Measurements from ENCODE around the gene STRN4.
A peak's percentile ranks its signal among the peaks of the same experiment; 100 is the strongest.

STRN4 gene

GRCh38 chr19:46704379-46705076 is 41.7 kb downstream of the STRN4 start:
- peak; percentile 17 for DNase-seq

- DNase-seq = no peak
Observed at GRCh38 chr19:46700704-46701103, 45.5 kb downstream of the STRN4 start.

DNA sequence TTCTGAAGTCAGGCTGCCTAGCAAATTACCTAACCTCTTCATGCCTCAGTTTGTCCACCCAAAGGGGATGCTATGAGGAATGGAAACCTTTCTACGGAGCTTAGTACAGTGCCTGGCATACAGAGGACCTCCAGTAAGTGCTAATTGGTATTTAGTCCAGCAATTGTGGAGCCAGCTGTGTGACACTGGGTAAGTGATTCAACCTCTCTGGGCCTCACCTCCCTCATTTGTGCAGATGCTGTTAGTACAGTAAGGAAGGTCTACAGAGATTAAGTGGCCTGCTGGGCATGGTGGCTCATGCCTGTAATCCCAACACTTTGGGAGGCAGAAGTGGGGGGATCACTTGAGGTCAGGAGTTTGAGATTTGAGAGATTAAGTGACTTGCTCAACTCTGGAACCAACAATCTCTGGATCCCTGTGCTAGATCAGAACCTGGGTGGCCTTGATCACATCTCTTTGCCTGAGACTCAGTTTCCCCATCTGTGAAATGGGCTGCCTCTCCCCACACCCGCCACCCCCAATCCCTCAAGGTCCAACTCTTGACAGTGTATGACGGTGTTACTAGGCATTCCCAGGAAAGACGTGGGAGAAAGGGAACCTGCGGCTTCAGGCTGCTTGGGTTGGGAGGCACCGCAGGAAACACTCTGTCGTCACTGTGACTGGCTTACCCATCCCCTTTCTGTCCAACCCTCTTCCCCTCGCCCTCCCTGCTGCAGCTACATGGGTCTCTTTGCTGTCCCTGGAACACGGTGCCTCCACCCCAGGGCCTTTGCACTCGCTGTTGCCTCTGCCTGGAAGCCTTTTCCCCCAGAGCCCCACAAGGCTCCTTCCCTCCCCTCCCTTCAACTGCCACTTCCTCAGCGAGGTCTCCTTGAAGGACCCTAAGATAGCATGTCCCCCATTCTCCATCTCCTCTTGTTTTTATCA is 47.6 kb downstream of the STRN4 start:
- DNase-seq = no peak

DNA sequence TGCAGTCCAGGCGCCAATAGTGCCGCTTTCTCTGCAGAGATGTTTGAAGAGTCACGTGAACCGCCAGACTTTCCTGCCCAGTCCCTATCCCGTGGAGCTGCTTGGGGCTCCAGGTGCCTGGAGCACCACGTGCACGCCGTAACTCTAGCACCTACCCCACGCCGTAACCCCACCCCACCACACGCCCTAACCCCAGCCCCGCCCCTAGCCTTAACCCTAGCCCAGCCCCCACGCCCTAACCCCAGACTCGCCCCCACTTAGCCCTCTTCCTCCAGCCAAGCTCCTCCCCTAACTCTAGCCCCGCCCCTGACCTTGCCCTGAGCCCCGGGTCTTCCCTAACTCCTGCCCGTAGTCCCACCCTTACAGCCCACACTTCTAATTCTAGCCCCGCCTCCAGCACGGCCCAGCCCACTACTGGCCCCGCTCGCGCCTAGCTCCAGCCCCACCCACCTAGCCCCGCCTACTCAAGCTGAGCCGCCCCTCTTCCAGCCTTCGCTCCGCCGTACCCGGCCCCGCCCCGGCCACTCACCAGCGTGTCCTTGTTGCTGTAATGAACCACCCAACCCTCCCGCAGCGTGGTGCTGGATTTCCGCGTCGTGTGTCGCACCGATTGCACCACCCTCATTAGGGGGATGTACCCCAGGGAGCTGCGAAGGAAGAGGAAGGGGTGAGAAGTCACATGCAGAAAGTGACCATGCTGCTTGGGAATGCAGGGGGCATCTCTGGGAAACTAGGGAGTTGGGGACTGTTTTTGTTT is 48.9 kb downstream of the STRN4 start:
- no peak for DNase-seq

DNA sequence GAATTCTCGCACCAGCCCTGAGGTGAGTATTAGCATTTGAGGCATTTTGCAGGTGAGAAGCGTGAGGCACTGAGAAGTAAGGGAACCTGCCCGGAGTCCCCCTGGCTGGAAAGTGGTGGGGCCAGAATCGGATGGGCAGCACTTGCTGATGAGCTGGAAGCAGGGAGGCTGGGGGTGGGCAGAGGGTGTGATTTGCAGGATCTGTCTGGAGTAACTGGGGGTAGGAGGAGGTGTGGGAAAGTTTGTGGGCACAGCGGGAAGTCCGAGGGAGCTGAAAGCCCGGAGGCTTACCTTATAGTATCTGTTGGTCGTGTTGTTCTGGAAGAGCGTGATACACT is 49.4 kb downstream of the STRN4 start:
- DNase-seq = no peak

DNA sequence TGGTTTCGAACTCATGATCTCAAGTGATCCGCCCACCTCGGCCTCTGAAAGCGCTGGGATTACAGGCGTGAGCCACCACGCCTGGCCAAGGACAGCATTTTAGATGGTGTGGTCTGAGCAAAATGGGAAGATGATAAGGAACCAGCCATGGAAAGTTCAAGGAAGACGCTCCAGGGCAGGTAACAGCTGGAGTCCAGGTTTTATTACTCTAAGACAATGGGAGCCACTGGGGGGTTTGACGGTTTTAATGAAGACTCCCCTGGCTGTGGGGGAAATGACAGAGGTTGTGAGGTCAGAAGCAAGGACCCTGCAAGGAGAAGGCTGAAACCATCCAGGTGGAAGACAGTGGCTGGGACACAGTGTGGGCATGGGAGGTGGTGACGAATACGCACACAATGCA is 50.2 kb downstream of the STRN4 start:
- DNase-seq = no peak

DNA sequence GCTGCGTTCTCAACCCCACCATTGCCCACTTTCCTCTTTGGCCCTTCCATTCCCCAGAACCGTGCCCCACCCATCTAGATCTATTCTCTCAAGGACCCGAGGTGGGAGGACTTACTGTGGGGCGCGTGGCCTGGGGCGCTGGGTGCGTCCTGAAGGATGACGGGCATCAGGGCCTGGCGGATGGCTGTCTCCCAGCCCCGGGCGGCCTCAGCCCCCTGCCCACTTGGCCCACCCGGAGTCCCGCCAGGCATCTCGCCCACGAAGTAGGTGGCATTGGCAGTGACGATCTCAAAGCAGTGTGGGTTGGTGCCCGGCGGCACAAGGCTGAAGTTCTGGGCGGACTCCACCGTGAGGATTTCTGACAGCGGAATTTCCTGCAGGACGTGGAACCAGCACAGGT is 52.5 kb downstream of the STRN4 start:
- DNase-seq = no peak

- no peak for DNase-seq
Observed at GRCh38 chr19:46692918-46693722, 53.1 kb downstream of the STRN4 start.

- no peak for DNase-seq
Observed at GRCh38 chr19:46691948-46692347, 54.3 kb downstream of the STRN4 start.

- DNase-seq = no peak
Observed at GRCh38 chr19:46691104-46691503, 55.1 kb downstream of the STRN4 start.

DNA sequence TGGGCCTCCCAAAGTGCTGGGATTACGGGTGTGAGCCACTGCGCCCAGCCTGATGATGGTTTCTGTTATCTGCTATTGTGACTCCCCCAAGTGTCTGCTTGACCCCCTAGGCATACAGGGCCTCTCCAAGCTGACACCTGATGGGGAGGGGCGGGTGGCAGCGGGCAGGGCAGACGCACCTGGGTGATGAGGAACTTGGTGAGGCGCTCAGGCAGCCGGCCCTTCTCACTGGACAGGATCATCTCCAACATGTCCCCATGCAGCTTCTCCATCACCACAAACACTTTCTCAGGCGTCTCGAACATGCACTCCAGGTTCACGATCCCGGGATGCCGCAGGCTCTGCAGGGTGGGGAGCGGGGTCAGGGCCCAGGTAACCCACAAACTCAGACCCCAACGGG is 56.9 kb downstream of the STRN4 start:
- DNase-seq = no peak

DNA sequence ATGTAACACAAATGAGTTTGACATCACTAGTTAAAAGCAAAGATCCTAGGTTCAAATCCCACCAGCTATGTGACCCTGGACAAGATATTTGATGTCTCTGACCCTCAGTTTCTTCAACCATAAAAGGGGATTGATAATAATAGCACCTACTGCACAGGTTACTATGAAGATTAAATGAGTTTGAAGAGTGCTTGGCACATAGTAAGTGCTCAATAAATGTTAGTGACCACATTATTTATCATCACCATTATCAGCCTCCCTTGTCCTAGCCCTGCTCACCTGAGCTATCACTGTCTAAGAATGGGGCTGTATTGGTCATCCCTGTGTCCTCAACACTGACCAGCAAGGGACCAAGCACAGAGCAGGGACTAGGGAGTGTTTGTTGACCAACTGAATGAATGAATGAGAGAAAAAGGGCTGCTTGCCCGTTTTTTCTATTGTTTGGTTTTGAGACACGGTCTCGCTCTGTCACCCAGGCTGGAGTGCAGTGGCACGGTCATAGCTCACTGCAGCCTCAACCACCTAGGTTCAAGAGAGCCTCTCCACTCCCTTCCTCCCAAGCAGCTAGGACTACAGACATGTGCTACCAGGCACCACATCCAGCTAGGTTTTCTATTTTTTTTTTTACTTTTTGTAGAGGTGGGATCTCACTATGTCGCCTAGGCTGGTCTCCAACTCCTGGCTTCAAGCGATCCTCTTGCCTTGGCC is 58.7 kb downstream of the STRN4 start:
- no peak for DNase-seq

- no peak for DNase-seq
Observed at GRCh38 chr19:46685189-46685588, 61.1 kb downstream of the STRN4 start.

GRCh38 chr19:46678110-46678732 is 68.0 kb downstream of the STRN4 start:
- no peak for DNase-seq

DNA sequence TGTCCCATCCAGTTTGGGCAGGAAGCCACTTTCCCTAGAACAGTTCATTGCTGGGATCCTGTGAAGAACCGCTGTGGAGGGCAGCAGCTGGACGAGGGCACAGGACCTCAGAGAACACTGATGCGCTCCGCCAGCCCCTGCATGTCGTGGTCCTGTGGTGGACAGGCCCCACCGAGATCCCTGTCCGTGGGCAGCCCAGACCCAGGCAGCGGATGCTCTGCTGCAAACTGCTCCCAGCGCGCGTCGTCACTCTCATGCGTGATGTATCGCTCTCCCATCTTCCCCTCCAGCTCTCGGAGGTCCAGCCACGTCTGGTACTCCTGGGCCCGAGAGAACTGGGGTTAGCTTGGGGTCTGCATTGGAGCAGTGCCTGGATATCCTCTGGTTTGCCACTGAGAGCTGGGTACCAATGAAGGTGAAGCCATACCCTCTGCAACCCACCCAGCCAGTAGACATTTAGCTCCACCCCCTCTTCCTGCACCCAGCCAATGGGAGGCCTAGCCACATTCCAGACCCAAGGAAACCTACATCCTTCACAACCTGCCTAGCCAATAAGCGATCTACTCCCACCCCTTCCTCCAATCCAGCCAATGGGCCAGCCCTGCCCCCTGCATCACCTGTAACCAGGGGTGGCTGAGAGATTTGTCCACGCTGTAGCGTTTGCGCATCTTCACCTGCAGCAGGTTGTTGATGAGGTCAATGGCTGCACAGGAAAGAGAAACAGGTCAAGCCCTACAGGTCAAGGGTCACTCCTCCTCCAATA is 71.7 kb downstream of the STRN4 start:
- DNase-seq = no peak

DNA sequence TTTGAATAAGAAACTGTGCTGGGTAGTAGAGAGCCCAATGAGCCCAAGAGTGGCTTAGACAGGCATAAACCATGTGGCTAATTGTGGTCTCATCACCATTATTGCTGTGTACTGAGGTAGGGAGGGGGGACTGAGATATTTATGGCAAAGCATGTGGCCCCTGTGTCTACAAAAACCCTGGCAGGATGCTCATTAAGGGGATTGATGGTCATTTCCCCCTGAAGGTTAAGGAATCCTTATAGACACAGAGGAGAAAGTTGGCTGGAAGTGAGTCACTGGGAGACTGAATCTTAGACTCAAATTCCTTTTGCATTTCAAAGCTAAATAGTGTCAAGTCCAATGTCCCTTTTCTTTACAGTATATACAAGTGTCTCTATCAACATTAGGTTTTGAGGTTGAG is 75.4 kb downstream of the STRN4 start:
- no peak for DNase-seq

All from NCI-H1694 treated with DMSO at 0.1 percent for 48 hours (cell line).